ENCODE data around the gene IFT57.
"Not testable (repeated sequence)": the region's sequence is repeated elsewhere in the genome, so short reads cannot be mapped to it uniquely, and the experiment has no call there.

Gene IFT57

DNA sequence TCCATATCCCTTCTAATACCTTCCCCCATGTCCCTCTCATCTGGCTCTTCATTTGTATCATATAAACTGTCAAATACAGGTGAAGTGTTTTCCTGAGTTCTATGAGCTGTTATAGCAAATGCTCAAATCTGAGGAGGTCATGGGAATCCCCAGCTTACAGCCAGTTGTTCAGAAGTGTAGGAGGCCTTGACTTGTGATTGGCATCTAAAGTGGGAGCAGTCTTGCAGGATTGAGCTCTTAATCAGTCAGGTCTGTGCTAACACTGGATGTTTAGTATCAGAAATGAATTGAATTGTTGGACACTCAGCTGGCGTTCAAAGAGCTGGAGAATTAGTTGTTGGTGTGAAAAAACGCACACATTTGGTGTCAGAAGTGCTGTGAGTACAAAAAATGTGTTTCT lies 65.0 kb downstream of the IFT57 start:
- no peak for DNase-seq

DNA sequence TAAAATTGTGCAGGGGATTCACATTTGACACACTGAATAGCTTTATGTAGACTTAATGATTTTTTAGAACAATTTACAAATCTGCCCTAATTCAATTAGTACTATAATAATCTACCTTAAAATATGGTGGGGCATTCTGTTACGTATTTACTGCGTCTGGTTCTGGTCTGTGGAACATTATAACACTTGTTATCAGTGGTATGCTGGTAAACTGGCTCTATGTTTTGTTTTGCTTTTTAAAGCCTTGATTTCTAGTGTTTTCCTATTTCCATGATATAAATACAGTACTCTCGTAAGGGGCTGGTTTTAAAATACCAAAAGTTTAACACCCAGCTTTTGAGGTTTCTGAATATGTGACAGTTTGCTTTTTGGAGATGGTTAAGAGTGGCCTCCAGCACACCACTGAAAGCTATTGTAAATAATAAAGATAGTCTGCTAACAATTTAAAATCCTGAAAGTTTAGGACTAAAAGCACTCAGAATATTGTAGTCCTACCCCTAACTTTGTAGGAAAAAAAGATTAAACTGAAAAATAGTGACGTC lies 65.8 kb downstream of the IFT57 start:
- DNase-seq: no peak

DNA sequence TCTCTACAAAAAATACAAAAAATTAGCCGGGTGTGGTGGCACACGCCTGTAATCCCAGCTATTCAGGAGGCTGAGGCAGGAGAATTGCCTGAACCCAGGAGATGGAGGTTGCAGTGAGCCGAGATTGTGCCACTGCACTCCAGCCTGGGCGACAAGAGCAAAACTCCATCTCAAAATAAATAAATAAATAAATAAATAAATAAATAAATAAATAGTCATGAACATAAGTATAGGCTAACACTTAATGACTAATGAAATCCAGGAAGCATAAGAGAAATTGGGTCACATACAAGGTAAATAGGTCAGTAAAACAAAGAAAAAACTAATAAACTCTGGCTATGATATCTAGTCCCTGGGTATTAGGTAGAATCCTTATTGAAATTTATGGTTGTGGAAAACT lies 66.6 kb downstream of the IFT57 start:
- not testable (repeated sequence) for DNase-seq

DNA sequence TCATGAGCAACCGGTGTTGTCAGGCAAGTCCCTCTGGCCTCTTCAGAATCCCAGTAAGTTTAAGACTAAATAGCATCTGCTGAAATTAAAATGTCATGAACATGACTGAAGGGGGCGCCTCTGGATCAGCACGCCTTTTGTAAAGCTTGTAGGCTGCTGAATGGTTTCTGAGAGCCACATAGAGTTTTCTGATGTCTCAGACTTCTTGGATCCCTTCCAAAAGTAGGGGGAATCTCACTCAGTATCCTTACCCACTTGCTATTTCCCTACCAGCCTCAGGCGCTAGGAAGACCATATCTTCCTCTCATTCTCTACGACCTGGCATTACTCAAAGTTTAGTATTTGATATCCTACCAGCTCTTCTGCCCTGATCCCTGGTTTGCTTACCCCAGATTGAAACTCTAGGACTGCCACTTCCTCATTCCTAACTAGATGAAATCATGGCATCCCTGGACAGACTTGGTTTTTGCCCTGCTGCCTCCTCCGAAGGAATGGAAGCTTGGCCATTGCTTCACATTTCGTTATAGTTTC lies 68.7 kb downstream of the IFT57 start:
- DNase-seq: peak; percentile 47 to 52

DNA sequence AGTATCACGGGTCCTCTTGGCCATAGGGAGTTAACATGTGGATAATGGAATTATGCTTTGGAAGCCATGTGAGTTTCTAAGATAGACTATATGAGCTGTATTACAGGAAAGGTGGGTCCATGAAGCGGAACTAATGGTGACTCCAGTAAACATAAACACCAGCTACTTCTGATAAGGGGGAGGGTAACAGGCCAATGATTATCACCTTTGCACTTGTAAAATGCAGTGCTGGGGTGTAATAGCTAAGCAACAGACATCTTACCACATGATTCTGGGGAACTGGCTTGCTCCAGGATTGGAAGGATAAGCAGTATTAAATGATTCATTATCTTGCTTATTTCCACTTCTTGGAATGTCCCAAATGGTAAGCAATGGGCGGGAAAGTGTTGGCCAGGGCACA lies 70.0 kb downstream of the IFT57 start:
- DNase-seq: no peak

DNA sequence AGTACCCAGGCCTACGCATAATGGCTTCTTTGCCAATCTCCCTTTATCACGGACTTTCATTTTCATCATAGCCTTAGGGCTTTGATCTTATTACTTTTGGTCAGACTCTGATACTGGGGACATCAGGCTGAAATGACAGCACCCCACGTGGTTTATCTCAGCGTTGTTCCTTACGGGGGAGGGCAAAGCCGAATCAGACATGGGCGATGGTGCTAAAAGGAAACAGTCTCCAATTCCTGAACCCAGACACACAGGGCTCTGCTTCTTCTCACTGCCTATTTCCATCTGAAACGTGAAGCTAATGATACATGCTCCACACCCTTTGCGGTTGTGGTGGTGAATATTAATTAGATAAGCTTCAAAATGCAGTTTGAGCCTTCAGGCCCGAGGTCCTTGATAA lies 72.0 kb downstream of the IFT57 start:
- DNase-seq: no peak

DNA sequence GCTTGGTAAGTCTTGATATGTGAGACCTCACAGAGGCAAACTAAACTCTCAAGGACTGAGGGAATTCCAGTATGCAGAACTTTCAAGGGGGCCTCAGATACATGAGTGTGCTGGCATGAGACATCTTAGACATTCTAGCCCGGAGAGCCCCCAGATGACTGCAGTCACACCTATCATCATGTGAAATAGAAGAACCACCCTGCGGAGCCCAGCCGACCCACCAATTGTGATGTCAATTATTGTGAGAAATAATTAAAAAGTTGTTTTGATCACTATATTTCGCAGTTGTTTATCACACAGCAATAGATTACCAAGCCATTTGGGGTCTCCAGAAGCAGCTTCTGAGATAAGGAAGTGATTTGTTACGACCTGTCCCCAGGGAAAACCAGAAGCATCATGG lies 76.1 kb downstream of the IFT57 start:
- no peak for DNase-seq

DNA sequence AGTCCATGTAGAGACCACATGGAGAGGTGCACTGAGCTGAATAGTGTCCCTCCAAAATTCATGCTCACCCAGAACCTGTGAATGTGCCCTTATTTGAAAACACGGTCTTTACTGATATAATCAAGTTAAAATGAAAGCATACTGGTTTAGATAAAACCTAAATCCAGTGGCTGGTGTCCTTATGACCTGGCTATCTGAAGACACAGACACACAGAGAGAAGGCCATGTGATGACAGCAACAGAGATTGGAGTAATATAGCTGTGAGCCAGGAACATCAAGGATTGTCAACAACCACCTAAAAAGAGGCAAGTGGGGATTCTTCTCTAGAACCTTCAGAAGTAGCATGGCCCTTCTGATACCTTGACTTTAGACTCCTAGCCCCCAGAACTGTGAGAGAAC lies 76.6 kb downstream of the IFT57 start:
- DNase-seq: no peak

DNA sequence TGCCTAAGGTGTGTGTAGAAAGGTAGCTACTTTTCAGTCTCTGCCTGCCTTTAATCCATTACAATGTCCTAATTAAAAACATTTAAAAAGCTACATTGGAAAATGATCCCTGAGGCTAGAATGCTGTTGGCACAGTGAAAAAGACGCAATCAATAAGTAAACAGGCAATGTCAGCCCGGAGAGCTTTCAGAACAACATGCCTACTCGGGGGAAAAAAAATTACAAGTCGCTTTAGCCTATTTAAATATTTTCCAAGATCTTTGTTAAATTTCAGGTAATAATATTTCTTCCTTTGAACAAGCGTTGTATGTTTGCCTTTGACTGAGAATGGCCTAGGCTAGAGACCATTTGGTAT lies 84.8 kb downstream of the IFT57 start:
- no peak for DNase-seq

DNA sequence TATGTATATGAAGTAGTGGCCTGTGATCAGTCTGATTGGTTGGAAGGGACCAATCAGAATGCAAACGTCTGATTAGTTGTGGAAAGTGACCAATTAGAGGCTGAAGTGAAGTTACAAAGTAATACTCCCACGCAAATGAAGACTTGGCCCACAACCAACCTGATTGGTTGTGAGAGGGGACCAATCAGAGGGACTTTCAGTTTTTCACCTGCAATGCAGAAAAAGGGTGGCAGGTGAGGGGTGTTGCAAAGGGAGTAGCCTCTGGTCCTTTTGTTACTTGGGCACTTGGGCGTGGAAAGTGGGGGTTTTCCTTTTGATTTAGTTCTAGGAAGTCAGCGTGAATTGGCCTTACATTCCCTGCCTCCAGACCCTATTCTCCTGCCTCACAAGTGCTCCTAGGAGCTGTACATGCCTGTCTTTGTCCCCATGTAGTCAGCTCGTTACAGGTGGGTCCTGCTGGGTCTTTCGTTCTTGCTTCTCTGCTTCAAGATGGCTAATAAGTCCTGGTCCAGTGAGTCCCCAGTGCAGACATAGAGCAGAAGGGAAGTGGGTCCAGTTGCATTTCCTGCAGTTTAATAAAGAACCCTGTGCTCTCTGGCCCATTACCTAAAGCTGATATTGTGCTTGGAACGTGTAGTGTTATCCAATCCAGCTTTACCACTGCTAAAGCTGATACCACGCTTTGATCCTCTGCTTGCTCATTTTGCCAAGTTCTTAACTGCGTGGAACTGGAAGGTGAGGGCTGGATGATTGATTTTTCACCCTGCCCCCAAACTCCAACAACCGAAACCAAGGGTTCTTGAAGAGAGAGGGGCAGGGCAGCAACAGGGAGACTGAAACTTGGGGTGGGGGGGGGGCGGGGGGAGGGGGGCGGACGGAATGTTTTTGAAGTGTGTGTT lies 85.4 kb downstream of the IFT57 start:
- no peak for DNase-seq

DNA sequence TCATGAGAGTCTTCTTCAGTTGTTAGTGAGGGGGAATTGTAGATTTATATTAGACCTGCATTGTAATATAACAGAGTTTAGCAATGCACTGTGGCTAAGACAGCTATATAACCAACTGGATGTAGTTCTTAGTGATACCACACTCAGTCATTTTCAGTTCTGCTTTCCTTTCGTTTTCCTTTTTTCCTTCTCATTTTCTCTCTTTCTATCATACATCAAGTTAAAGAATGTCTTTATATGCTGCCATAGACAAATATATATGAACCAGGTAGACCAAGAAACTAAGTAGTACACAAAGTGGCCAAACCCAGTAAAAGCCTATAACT lies 87.7 kb downstream of the IFT57 start:
- no peak for DNase-seq

DNA sequence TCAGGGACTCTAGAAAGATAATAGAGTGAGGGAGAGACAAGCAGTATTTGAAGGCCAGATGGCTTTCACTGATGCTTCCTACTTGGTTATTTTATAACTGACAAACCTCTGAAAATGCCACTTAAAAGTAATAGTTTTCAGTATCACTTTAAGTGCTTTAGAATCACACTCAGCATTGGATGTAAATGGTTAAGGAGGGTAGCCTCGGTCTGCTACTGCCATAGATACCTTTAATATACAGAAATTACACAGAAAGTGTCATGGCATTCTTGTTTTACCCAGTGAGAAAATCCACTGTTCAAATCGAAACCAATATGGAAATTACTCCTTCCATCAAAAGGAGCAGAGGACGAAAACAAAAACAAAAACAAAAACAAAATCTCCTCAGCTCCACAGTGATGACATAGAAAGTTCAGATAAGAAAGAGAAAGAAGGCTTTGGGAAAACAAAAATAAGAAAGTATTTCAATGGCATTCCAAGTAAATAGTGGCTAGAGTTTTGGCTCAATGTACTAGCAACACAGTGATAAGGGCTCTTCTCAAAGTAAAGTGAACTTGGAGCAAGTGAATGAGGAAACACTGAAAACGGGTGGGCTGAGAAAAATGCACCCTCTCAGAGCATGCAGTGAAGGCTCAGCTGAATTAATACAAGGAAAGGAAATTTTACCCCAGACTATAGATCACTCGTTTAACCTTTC lies 88.2 kb downstream of the IFT57 start:
- DNase-seq: no peak

DNA sequence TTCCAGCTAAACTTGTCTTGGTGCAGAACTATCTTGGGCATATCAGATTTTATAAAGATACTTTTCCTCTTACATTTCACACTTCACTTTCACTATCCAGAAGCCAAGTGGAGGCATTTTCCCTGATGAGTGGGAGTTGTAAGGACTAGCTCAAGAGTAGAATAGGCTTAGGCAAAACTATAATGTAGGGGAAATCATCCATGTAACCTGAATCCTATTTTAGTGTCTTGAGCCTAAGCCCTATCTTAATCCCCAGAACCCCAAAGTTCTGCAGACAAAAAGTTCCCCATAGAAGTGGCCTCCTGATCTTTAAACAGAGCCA lies 89.2 kb downstream of the IFT57 start:
- DNase-seq: no peak

DNA sequence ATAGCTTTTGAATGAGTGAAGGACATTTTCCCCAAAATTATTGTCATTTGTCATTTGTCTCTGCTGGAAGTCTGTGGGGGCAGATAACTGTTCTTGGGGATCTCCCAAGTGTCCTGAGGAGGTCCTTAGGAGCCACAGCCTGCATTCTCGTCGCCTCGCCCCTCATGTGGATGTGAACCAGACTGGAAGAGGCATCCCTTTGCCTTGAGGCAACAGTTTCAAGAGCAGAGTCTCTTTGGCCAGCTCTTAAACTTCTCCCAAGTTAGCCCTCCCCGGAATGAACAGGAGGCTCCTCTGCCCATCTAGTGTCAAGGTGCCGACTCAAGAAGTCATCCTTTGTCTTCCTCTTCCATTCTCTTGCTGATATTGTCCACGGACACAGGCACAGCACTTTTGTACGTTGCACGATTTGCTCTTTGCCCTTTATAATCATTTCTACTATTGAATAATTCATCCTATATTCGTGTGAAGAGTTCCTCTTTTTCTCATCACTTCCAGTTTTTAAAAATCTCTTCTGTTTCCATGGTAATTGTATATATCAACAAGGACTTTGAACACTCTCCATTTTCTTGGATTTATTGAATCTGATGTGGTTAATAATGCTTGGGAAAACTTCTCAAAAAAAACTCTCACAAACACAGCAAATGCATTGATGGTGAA lies 90.6 kb downstream of the IFT57 start:
- DNase-seq: no peak

DNA sequence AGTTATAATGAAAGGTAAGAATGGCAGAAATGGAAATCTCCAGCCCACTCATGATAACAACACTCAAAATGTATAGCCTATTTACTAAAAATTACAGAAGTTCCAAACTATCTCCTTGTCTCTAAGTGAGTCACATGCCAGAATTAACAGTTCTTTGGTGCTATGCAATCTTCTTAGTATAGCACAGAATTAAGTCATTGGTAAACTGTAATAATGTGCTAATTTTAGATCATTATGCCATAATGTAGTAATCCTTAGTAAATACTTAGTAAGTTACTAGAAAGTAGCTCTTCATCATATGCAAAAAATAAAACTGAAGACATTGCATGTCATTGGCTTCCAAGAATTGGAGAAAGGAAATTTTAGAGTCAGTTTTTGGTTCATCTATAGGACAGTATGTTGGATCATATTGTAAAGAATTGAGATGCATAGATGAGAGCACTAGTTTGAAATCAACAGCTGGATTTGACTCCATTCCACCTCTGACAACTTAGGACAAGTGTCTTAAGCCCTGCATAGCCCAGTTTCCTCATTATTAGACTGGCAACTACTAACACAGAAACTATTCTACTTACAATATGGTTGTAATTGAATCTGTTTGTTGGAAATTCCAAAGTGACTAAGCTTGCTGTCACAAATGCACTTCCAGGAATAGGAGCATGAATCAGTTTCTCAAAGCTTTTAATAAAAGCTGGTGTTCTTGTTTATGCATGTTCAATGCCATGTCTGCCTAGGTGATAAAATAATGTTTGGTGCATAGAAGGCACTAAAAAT lies 91.3 kb downstream of the IFT57 start:
- DNase-seq: no peak

DNA sequence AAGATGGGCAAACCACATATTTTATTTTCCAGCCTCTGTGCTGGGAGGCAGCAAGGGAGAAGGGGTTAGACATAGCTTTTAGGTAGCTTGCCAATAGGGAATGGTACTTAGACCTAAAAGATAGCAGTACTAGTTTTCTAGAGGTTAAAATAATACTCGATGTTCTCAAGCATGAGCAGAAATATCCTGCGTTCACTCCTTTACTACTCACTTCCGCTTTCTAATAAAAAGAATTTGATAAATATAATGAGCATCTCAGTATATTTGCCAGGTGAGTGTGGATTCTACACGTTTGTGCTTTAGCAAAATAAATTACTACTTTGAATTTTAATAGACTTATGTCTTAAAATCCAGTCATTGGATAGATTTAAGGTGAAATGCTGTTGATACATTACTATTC lies 92.0 kb downstream of the IFT57 start:
- DNase-seq: no peak

DNA sequence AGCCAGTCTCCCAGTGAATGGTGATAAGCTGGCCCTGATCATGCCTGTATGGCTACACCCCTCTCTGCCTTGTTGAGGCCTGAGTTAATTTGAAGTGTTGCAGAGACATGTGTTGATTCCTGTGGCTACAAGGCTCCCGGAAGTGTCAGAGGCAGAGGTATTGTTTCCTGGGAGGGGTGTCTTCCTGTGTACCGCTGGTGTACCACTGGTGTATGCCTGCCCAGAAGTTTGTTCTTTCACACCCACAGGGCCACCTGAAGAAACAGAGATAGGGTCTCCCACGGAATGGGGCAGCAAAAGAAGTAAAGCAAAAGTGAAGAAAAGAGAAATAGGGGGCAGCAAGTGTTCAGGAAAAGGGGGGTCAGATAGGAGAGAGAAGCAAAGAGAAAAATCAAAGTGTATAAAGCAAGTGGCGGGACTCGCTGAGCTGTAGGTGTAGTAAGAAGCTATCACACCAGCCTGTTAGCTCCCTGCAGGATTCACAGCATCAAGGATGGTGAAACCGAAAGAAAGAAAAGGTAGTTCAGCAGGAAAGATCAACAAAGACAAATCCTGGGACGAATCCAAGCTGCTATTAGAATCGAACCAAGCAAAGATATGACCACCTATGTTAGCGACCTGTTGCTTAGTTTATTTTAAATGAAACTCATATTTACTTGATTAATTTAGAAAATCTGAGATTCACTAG lies 94.8 kb downstream of the IFT57 start:
- DNase-seq: peak in 1 of 2 donors; percentile 30

DNA sequence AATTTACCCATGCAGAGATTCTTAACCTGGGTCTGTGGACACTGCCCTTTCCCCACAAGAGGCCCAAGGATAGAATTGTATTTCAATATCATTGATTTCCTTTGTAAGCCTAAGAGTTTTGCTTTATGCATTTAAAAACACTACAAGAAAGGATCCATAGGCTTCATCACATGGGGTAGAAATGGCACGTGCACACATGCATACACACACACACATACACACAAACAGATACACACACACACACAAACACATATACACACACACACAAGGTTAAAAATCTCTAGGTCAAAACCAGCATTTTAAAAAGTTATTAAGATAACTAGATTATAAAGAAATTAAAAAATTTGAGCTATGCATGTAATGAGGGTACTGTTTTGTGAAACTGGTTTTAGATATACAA lies 95.9 kb downstream of the IFT57 start:
- no peak for DNase-seq

DNA sequence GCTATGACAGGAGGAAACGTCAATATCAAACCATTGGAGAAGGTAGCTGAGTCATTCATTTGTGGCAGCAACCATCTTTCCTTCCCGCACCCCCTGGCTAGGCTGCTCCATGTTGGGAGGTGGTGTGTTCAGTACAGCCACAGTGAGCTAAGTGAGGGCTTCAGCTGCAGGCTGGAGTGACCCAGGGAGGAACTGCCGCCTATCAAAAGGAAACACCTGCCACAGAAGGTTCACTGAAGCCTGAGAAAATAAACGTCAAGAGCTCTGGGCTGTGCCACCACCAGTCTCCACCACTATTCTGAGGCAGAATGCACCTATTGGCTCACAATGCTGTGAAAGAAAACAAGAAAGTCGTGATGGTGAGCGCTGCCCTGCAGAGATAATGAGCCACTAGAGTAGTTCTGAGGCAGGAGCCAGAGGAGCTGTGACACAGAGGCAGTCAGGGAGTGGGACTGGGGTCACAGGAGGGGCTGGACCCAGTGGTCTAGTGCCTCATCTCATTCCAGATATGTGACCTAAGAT lies 96.6 kb downstream of the IFT57 start:
- DNase-seq: peak in 1 of 2 donors; percentile 32

DNA sequence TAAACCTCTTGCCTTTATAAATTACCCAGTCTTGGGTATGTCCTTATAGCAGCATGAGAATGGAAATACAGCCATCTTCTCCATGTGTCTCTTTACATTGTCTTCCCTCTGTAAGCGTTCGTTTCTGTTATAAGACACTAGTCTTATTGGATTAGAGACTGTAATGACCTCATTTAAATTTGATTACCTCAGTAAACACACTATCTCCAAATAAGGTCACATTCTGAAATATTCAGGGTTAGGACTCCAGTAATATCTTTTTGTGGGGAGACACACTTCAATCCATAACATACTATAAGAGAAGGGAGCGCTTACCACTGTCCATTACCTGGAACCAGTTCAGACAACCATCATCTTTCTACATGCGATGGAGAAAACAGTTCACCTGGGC lies 97.1 kb downstream of the IFT57 start:
- no peak for DNase-seq

DNA sequence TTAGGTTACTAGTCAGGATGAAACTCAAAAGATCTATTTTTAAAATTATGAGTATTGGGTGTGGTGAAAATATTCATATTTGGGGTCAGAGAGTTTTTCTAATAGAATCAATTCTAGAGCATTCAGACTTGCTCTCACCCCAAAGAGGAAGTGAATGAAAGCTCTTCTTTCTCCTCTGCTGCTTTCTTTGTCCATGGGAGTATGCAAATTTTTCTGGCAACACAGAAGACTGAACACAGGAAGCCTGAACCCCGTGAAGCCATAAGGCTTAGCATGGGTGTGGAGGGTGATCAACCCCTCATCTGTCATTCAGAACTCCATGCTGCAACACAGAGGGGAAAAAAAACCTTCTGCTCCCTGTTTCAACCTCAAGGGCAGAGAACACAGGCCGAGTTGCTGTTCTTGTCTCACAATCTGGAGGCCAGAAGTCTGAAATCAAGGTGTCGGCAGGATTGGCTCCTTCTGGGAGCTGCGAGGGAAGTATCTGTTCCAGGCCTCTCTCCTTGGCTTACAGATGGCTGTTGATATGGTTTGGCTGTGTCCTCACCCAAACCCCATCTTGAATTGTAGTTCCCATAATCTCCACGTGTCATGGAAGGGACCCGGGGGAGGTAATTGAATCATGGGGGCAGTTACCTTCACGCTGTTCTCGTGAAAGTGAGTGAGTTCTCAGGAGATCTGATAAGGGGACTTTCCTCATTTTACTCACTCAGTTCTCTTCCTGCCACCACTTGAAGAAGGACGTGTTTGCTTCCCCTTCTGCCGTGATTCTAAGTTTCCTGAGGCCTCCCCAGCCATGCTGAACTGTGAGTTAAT lies 97.7 kb downstream of the IFT57 start:
- peak in 1 of 2 donors; percentile 52 for DNase-seq
